ENCODE data around the gene ALOX15B.

The ALOX15B gene

DNA sequence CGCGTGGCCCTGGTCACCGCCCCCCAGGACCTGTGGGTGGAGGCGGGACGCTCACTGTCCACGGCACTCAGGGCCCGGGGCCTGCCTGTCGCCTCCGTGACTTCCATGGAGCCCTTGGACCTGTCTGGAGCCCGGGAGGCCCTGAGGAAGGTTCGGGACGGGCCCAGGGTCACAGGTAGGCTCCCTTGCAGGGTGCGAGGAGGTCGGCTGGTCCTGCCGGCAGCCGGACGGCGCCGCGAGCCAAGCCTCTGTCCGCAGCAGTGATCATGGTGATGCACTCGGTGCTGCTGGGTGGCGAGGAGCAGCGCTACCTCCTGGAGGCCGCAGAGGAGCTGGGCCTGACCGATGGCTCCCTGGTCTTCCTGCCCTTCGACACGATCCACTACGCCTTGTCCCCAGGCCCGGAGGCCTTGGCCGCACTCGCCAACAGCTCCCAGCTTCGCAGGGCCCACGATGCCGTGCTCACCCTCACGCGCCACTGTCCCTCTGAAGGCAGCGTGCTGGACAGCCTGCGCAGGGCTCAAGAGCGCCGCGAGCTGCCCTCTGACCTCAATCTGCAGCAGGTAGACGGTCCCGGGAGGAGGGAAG lies 35.2 kb upstream of the ALOX15B start:
- Histone ChIP-seq H3K4me3 (ENCODE audit: low read length, poor library complexity, severe bottlenecking) (no peak overlapping the region), H3K27me3 (ENCODE audit: insufficient read depth, low read length, poor library complexity, severe bottlenecking) (no peaks in the 10 kb centered on the region), H2AFZ (ENCODE audit: low read length) (no peak overlapping the region), H3K9me2 (replicated peaks; ENCODE audit: low read depth, low read length) (no peaks in the 10 kb centered on the region), H3K4me1 (ENCODE audit: insufficient read depth, low read length, poor library complexity, severe bottlenecking) (no peaks in the 10 kb centered on the region), H3K79me2 (ENCODE audit: insufficient read depth, low read length) (no peaks in the 10 kb centered on the region), H3K9ac (ENCODE audit: low read depth, low read length, poor library complexity, severe bottlenecking) (no peak overlapping the region), H4K20me1 (ENCODE audit: insufficient read depth, low read length, poor library complexity, severe bottlenecking) (no peaks in the 10 kb centered on the region), H3K9me3 (ENCODE audit: insufficient read depth, low read depth, low read length) (no peaks in the 10 kb centered on the region), H3F3A (ENCODE audit: low read depth) (no peaks in the 10 kb centered on the region), H3K4me2 (ENCODE audit: low read depth, low read length, poor library complexity, severe bottlenecking) (no peak overlapping the region), H3K36me3 (ENCODE audit: insufficient read depth, low read length) (no peaks in the 10 kb centered on the region)
- TF ChIP-seq EZH2phosphoT487 (IDR thresholded peaks at IDR 0.05; ENCODE audit: borderline replicate concordance) = no peak

GRCh38 chr17:8004899-8005298 lies 34.0 kb upstream of the ALOX15B start:
- no peaks in the 10 kb centered on the region for H3K36me3 ChIP-seq (ENCODE audit: insufficient read depth, low read length)
- no peak overlapping the region for H3K4me2 ChIP-seq (ENCODE audit: low read depth, low read length, poor library complexity, severe bottlenecking)
- H3K79me2 ChIP-seq (ENCODE audit: insufficient read depth, low read length) = no peaks in the 10 kb centered on the region
- no peak for TF ChIP-seq EZH2phosphoT487 (IDR thresholded peaks at IDR 0.05; ENCODE audit: borderline replicate concordance)
- TF ChIP-seq, protein P1, sequence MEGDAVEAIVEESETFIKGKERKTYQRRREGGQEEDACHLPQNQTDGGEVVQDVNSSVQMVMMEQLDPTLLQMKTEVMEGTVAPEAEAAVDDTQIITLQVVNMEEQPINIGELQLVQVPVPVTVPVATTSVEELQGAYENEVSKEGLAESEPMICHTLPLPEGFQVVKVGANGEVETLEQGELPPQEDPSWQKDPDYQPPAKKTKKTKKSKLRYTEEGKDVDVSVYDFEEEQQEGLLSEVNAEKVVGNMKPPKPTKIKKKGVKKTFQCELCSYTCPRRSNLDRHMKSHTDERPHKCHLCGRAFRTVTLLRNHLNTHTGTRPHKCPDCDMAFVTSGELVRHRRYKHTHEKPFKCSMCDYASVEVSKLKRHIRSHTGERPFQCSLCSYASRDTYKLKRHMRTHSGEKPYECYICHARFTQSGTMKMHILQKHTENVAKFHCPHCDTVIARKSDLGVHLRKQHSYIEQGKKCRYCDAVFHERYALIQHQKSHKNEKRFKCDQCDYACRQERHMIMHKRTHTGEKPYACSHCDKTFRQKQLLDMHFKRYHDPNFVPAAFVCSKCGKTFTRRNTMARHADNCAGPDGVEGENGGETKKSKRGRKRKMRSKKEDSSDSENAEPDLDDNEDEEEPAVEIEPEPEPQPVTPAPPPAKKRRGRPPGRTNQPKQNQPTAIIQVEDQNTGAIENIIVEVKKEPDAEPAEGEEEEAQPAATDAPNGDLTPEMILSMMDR (conservative IDR thresholded peaks at IDR 0.05; ENCODE audit: low read length) = no peak
- H4K20me1 ChIP-seq (ENCODE audit: insufficient read depth, low read length, poor library complexity, severe bottlenecking) = no peaks in the 10 kb centered on the region
- H3K4me3 ChIP-seq (ENCODE audit: low read length, poor library complexity, severe bottlenecking) = no peak overlapping the region
- H3K9me3 ChIP-seq (ENCODE audit: insufficient read depth, low read depth, low read length) = no peaks in the 10 kb centered on the region
- H3K27me3 ChIP-seq (ENCODE audit: insufficient read depth, low read length, poor library complexity, severe bottlenecking) = no peaks in the 10 kb centered on the region
- no peaks in the 10 kb centered on the region for H3F3A ChIP-seq (ENCODE audit: low read depth)
- H3K9ac ChIP-seq (ENCODE audit: low read depth, low read length, poor library complexity, severe bottlenecking) = no peak overlapping the region
- no peaks in the 10 kb centered on the region for H3K9me2 ChIP-seq (replicated peaks; ENCODE audit: low read depth, low read length)
- H2AFZ ChIP-seq (ENCODE audit: low read length) = no peak overlapping the region
- H3K4me1 ChIP-seq (ENCODE audit: insufficient read depth, low read length, poor library complexity, severe bottlenecking) = no peaks in the 10 kb centered on the region

DNA sequence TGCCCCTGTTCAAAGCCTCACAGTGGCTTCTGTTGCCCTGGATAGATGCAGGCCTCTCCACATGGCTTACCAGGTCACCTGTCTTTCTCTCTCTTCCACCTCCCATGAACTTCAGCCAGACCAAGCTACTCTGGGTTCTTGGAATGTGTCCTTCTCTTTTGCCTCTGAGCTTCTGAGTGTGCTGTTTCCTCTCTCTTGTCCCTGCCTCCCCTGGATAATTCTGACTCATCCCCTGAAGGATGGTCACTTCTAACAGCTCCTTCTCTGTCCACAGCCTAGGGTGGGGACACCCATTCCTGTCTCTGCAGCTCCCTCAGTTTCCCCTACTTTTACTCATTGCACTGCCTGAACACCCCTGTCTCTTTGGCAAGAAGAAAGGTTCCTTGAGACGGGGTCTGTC lies 33.5 kb upstream of the ALOX15B start:
- TF ChIP-seq, protein P1 (conservative IDR thresholded peaks at IDR 0.05; ENCODE audit: low read length) = no peak
- no peak for TF ChIP-seq EZH2phosphoT487 (IDR thresholded peaks at IDR 0.05; ENCODE audit: borderline replicate concordance)
- no peaks in the 10 kb centered on the region for H3K4me1 ChIP-seq (ENCODE audit: insufficient read depth, low read length, poor library complexity, severe bottlenecking)
- no peaks in the 10 kb centered on the region for H4K20me1 ChIP-seq (ENCODE audit: insufficient read depth, low read length, poor library complexity, severe bottlenecking)
- H3K9ac ChIP-seq (ENCODE audit: low read depth, low read length, poor library complexity, severe bottlenecking) = no peak overlapping the region
- no peaks in the 10 kb centered on the region for H3K79me2 ChIP-seq (ENCODE audit: insufficient read depth, low read length)
- no peaks in the 10 kb centered on the region for H3K9me3 ChIP-seq (ENCODE audit: insufficient read depth, low read depth, low read length)
- no peak overlapping the region for H3K4me3 ChIP-seq (ENCODE audit: low read length, poor library complexity, severe bottlenecking)
- no peak overlapping the region for H3K4me2 ChIP-seq (ENCODE audit: low read depth, low read length, poor library complexity, severe bottlenecking)
- H2AFZ ChIP-seq (ENCODE audit: low read length) = 0 out of 2 replicates have a peak overlapping the region, but pooled peaks have one; percentile 32
- H3K36me3 ChIP-seq (ENCODE audit: insufficient read depth, low read length) = no peaks in the 10 kb centered on the region
- H3K27me3 ChIP-seq (ENCODE audit: insufficient read depth, low read length, poor library complexity, severe bottlenecking) = no peaks in the 10 kb centered on the region
- no peaks in the 10 kb centered on the region for H3F3A ChIP-seq (ENCODE audit: low read depth)
- H3K9me2 ChIP-seq (replicated peaks; ENCODE audit: low read depth, low read length) = no peaks in the 10 kb centered on the region

Data from Loucy (cell line).